MM.1S (cell line): ENCODE results near the gene PACRG.
A peak's percentile ranks its signal among the peaks of the same experiment; 100 is the strongest.

Experiments
- DNase-seq: peaks from one replicate; pipeline ENCODE4 v3.0.0-alpha.2; 2015
- H2AFZ ChIP-seq: fragments of 300-600 bp; sonication (generic); 2 replicates; pipeline ENCODE4 v1.6.0; 2016; ENCODE audit warnings: antibody characterized with exemption, low read length
- H3F3A ChIP-seq: fragments of 300-600 bp; sonication (generic); 2 replicates; pipeline ENCODE4 v1.6.1; 2016; ENCODE audit warnings: mild to moderate bottlenecking, antibody characterized with exemption, low read length, moderate library complexity, mixed read lengths; ENCODE audit not compliant: insufficient read depth
- H3K27ac ChIP-seq: fragments of 300-600 bp; sonication (generic); 2 replicates; pipeline ENCODE4 v1.5.1; 2016; ENCODE audit warnings: mild to moderate bottlenecking, low read length
- H3K27me3 ChIP-seq: fragments of 300-600 bp; sonication (generic); replicated peaks from 2 replicates; pipeline ENCODE4 v1.6.0; 2016; ENCODE audit warnings: low read length; ENCODE audit not compliant: insufficient read depth
- H3K36me3 ChIP-seq: fragments of 300-600 bp; sonication (generic); replicated peaks from 2 replicates; pipeline ENCODE4 v1.6.1; 2016; ENCODE audit warnings: mild to moderate bottlenecking, low read length, mixed read lengths; ENCODE audit not compliant: insufficient read depth
- H3K4me1 ChIP-seq: fragments of 300-600 bp; sonication (generic); 2 replicates; pipeline ENCODE4 v1.6.1; 2016; ENCODE audit warnings: low read length, mixed read lengths
- H3K4me2 ChIP-seq: fragments of 300-600 bp; sonication (generic); 2 replicates; pipeline ENCODE4 v1.6.0; 2016; ENCODE audit warnings: low read depth, low read length
- H3K4me3 ChIP-seq: fragments of 300-600 bp; sonication (generic); 2 replicates; pipeline ENCODE4 v1.5.1; 2016; ENCODE audit warnings: low read length, mixed read lengths
- H3K79me2 ChIP-seq: fragments of 300-600 bp; sonication (generic); 2 replicates; pipeline ENCODE4 v1.6.1; 2016; ENCODE audit warnings: mixed run types, low read length, mixed read lengths
- H3K9ac ChIP-seq: fragments of 300-600 bp; sonication (generic); 2 replicates; pipeline ENCODE4 v1.6.1; 2016; ENCODE audit warnings: low read length, mixed read lengths
- H3K9me2 ChIP-seq: fragments of 300-600 bp; sonication (generic); replicated peaks from 2 replicates; pipeline ENCODE4 v1.6.1; 2016; ENCODE audit warnings: mild to moderate bottlenecking, low read length, mixed read lengths; ENCODE audit not compliant: insufficient read depth
- H3K9me3 ChIP-seq: fragments of 300-600 bp; sonication (generic); replicated peaks from 2 replicates; pipeline ENCODE4 v1.6.1; 2016; ENCODE audit warnings: mild to moderate bottlenecking, low read length, mixed read lengths; ENCODE audit not compliant: insufficient read depth
- H4K20me1 ChIP-seq: fragments of 300-600 bp; sonication (generic); 2 replicates; pipeline ENCODE4 v1.6.1; 2016; ENCODE audit warnings: mild to moderate bottlenecking, low read length, moderate library complexity, mixed read lengths; ENCODE audit not compliant: insufficient read depth
- CTCF ChIP-seq: fragments of 300-600 bp; sonication (generic); IDR thresholded peaks from 2 replicates; pipeline ENCODE4 v1.5.1; 2016; ENCODE audit warnings: antibody characterized with exemption, low read length, mixed read lengths
- EZH2 ChIP-seq: fragments of 300-600 bp; sonication (generic); optimal IDR thresholded peaks from 2 replicates; pipeline ENCODE3; 2017; ENCODE audit warnings: low read depth, mild to moderate bottlenecking, antibody characterized with exemption, low read length, mixed read lengths
- EZH2phosphoT487 ChIP-seq: fragments of 300-600 bp; sonication (generic); IDR thresholded peaks from 2 replicates; pipeline ENCODE4 v1.6.1; 2018; ENCODE audit warnings: antibody characterized with exemption, low read length

Gene PACRG

GRCh38 chr6:162722226-162722625 lies 5.5 kb upstream of the PACRG start:
- no peak overlapping the region for H3K27ac ChIP-seq
- no peak overlapping the region for H3K9ac ChIP-seq
- no peaks in the 10 kb centered on the region for H3K79me2 ChIP-seq
- TF ChIP-seq CTCF (no peak), EZH2 (no peak), EZH2phosphoT487 (no peak)
- H3K9me2 ChIP-seq = no peaks in the 10 kb centered on the region
- no peaks in the 10 kb centered on the region for H3K36me3 ChIP-seq
- H3K4me1 ChIP-seq = no peaks in the 10 kb centered on the region
- no peaks in the 10 kb centered on the region for H4K20me1 ChIP-seq
- H3K4me3 ChIP-seq = no peak overlapping the region
- H3K4me2 ChIP-seq = no peak overlapping the region
- DNase-seq = no peak
- no peak overlapping the region for H2AFZ ChIP-seq
- H3K9me3 ChIP-seq = no peaks in the 10 kb centered on the region
- H3F3A ChIP-seq = no peaks in the 10 kb centered on the region
- H3K27me3 ChIP-seq = no peaks in the 10 kb centered on the region

GRCh38 chr6:162722633-162723032 lies 5.1 kb upstream of the PACRG start:
- H3K27ac ChIP-seq = no peak overlapping the region
- H3K27me3 ChIP-seq = no peaks in the 10 kb centered on the region
- H3K4me1 ChIP-seq = no peaks in the 10 kb centered on the region
- no peaks in the 10 kb centered on the region for H3F3A ChIP-seq
- H2AFZ ChIP-seq = no peak overlapping the region
- H3K4me2 ChIP-seq = no peak overlapping the region
- no peak overlapping the region for H3K9ac ChIP-seq
- no peak overlapping the region for H3K4me3 ChIP-seq
- no peak for DNase-seq
- H4K20me1 ChIP-seq = no peaks in the 10 kb centered on the region
- no peaks in the 10 kb centered on the region for H3K9me2 ChIP-seq
- H3K79me2 ChIP-seq = no peaks in the 10 kb centered on the region
- TF ChIP-seq EZH2phosphoT487 (no peak), CTCF (no peak), EZH2 (no peak)
- H3K36me3 ChIP-seq = no peaks in the 10 kb centered on the region
- H3K9me3 ChIP-seq = no peaks in the 10 kb centered on the region

GRCh38 chr6:162726947-162727321 lies 840 bp upstream of the PACRG start:
- Histone ChIP-seq H3K9me3 (no peaks in the 10 kb centered on the region), H3K27me3 (no peaks in the 10 kb centered on the region), H3K27ac (peak overlapping the region; percentile 57; the same call in 1 of the 2 replicates), H3F3A (no peaks in the 10 kb centered on the region), H3K36me3 (no peaks in the 10 kb centered on the region), H3K9ac (peak overlapping the region; percentile 76), H3K4me1 (no peaks in the 10 kb centered on the region), H3K4me3 (peak overlapping the region; percentile 62), H3K79me2 (no peaks in the 10 kb centered on the region), H3K4me2 (peak overlapping the region; percentile 45), H3K9me2 (no peaks in the 10 kb centered on the region), H4K20me1 (no peaks in the 10 kb centered on the region), H2AFZ (peak overlapping the region; percentile 45; the same call in 1 of the 2 replicates)
- peak; percentile 6 for DNase-seq
- TF ChIP-seq EZH2 = no peak
- TF ChIP-seq EZH2phosphoT487 = no peak
- no peak for TF ChIP-seq CTCF
